GM18498 (cell line): ENCODE results near the gene ZNF850.
"Not testable (repeated sequence)": the region's sequence is repeated elsewhere in the genome, so short reads cannot be mapped to it uniquely, and the experiment has no call there.

Experiments
- ATAC-seq: cut with Tn5 transposase; IDR thresholded peaks from one replicate; pipeline ENCODE4 v1.9.1; 2021; ENCODE audit warnings: mild to moderate bottlenecking, moderate library complexity; ENCODE audit not compliant: unreplicated experiment

The ZNF850 gene

DNA sequence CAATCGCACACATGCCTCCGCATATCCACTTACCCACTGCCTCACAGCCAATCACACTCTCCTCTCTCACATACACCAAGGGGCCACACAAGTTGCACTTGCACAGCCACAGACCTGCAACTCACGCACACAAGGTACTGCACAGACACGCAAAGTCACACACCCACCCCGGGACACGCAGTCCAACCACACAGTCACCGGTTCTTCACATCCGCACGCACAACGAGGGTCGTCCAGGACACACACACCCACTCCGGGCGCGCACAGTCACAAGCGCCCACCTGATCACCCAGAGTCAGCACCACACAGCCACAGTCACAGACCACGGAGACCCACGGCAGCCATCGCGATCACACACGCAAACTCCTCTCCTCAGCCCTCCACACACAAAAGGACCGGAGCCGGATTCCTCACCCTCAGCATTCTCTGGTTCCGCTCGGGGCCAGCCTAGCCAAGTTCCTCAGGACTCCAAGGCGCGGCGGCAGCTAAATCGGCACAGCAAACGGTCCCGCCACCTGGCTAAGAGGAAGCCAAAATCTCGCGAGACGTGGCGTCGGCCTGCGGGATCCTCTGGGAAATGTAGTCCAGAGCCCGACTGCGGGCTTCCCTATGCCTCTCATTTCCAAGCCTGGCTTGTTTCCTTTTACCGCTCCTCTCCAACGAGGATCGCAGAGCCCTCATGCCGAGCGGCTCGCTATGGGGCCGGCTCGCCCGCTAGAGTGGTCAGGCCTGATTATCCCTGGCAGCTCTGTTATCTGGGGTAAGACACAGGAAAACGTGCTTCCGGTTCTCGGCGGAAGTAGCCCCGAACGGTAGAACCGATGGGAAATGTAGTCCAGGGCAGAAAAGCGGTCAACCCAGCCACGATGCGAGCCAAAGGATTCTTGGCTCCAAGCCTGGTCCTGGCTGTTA is at the start of gene ZNF850:
ZNF850 (minus strand) TSS at position 497 of the 912 bp plus-strand sequence. CDS start 10,201 bp downstream, outside the sequence.
- ATAC-seq, result peak; percentile 95

GRCh38 chr19:36821758-36822157 is 49.2 kb upstream of the ZNF850 start:
- no peak for ATAC-seq

- ATAC-seq, result no peak
Observed at GRCh38 chr19:36819130-36819630, 46.6 kb upstream of the ZNF850 start.

DNA sequence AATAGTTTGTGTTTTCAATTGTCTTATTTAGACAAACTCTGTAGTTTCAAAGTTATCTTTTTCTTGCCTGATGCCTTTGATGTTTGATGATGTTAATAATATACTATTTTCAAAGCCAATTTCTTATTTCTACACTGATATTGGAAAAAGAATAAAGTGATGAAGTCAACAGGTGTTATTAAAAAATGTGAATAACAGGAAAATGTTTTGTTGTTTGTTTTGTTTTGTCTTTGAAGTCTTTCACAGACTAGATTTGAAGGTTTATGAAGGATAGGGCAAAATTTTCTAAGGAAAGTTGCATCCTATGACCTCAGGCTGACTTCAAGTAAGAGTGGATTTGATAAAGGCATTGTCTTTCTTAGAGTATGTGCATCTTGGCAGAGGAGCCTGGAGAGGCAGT is 34.4 kb upstream of the ZNF850 start:
- ATAC-seq, result no peak

DNA sequence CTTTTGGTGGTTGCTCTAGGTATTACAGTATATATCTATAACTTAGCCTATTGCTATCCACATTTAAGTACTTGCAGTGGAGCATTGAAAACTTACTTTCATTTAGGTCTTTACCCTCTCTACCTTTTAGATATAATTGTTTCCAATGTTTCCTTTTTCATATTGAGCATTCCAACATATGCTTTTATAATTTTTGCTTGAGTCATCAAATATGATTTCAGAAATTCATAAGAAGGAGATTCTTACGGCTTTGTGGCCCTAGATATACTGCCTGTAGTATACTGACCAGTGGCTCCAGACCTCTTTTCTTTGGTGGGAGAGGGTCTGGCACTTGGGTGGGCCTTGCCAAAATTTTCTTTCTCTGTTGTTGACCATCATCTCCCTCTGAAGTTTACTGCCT is 32.8 kb upstream of the ZNF850 start:
- no peak for ATAC-seq

GRCh38 chr19:36797786-36798108 is 25.1 kb upstream of the ZNF850 start:
- no peak for ATAC-seq

DNA sequence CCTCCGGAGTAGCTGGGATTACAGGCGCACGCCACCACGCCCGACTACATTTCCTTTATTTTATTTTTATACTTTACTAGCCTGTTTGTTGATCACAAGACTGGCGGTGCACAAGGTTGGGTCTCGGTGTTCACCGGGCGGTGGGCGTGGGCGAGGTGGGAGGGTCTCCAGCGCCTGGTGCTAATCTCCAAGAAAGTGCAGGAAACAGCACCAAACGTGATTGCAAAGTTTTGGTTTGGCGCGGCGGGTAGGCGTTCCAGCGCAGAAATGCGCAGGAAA is 24.0 kb upstream of the ZNF850 start:
- no peak for ATAC-seq

DNA sequence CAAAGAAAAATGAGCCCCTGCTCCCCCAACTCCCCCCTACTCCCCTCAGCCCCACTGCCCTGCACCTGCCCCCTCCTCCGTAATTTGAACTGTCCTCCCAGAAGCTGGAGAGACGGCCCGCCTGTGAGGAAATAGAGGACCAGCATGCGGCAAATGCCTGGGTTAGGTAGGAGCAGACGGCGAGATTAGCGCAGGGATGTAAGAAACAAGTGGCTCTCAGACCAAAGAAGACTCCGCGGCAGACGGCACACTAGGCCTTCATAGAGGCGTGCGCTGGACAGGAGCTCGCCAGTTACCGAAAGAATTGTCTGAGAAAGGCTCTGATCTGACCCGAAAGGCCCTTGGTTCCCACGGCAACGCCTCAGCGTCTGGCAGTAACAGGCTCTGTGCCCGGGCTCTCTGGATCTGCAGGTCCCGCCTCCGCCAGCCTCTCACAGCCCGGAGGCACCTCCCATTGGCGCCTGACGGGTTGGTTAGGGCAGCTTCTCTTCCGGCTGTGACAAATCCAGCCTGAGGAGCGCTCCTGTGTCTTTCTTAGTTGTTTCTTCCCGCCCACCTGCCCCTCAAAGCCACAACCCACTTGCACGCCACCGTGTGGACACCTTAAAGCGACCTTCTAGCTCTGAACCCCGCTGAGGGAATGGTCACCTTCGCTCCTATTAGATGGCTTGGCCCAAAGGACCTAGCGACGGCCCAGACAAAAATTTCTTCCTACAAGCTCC is 19.0 kb upstream of the ZNF850 start:
- ATAC-seq, result not testable (repeated sequence)

- no peak for ATAC-seq
Observed at GRCh38 chr19:36775768-36776167, 3.2 kb upstream of the ZNF850 start.

DNA sequence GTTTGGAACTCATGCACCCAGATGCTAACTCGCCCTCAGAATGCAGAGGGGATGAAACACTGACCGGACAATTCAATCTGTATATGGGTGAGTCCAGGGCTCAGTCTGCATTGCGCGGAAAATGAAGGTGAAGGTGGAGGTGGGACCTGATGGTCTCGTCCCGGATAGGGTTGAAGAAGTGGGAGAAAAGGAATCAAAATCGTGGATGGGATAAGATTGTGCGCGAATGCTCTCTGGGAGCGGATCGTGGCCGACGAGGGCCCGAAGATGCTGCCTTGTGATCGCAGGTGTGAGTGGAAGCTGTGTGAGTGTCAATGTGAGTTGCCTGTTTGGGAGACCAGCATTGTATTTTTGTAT is 594 bp upstream of the ZNF850 start:
- ATAC-seq, result peak; percentile 10

DNA sequence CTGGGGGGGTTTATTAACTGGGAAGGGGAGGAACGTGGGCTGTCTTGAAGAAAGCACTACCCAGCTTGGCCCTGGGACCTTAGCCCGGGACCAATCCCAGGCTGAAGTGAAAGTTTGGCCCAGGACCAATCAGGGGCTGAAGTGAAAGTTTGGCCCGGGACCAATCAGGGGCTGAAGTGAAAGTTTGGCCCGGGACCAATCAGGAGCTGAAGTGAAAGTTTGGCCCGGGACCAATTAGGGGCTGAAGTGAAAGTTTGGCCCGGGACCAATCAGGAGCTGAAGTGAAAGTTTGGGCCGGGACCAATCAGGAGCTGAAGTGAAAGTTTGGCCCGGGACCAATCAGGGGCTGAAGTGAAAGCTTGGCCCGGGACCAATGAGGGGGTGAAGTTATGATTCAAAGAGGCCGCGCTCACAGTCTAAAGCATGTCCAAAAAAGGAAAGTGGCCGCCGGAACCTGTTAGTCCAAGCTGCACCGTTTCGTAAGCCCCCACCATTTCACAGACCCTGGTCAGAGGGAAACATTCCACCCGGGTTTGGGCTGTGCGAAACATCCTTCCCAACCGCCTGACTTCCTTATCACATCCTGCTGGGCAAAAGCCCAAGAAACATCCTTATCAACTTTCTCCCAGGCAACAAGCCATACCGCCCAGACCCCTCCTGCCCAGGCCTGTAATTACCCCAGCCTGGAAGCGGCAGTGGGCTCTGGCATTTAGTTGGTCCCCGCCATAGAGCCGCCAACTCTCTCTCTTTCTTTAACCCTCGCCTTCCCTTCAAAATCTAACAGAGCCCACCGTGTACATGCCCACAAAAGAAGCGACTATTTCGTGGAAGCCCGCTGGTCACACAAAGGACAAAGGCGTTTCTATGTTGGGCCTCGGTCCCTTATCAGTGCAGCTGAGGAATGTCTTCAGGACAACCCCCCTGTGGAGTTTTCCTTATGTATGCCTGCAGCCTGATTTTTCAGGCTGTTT is 1.1 kb downstream of the ZNF850 start:
- ATAC-seq, result no peak

DNA sequence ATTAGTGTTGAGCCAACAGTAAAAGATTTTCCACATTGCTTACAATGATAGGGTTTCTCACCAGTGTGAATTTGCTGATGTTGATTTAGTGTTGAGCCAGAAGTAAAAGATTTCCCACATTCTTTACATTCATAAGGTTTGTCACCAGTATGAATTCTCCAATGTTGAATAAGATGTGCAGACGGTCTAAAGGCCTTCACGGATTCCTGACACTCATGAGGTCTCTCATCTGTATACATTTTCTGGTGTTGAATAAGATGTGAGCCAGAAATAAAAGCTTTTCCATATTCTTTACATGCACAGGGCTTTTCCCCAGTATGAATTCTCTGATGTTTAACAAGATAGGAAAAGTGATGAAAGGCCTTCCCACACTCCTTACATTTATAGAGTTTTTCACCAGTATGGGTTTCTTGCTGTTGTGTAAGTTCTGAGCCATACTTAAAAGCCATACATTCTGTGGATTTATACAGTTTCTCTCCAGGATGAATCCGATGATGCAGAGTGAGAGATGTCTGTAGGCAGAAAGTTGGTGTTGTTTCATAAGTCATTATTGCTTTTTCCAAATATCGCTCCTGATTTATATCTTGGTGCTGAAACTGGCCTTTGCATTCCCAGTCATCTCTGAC is 22.4 kb downstream of the ZNF850 start:
- ATAC-seq, result no peak

DNA sequence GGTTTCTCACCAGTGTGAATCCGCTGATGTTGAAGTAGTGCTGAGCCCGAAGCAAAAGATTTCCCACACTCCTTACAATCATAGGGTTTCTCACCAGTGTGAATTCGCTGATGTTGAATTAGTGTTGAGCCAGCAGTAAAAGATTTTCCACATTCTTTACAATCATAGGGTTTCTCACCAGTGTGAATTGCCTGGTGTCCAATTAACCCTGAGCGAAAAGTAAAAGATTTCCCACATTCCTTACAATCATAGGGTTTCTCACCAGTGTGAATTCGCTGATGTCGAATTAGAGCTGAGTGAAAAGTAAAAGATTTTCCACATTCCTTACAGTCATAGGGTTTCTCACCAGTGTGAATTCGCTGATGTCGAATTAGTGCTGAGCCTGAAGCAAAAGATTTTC is 23.0 kb downstream of the ZNF850 start:
- not testable (repeated sequence) for ATAC-seq

DNA sequence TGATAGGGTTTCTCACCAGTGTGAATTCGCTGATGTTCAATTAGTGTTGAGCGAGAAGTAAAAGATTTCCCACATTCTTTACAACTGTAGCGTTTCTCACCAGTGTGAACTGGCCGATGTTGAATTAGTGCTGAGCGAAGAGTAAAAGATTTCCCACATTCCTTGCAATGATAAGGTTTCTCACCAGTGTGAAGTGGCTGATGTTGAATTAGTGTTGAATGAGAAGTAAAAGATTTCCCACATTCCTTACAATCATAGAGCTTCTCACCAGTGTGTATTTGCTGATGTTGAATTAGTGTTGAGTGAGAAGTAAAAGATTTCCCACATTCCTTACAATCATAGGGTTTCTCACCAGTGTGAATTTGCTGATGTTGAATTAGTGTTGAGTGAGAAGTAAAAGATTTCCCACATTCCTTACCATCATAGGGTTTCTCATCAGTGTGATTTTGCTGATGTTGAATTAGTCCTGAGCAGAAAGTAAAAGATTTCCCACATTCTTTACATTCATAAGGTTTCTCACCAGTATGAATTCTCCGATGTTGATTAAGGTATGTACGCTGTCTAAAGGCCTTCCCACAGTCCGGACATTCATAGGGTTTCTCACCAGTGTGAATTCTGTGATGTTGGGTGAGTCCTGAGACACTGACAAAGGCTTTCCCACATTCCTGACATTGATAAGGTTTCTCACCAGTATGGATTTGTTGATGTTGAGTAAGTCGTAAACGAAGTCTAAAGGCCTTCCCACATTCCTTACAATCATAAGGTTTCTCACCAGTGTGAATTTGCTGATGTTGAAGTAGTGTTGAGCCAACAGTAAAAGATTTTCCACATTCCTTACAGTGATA is 24.0 kb downstream of the ZNF850 start:
- no peak for ATAC-seq

DNA sequence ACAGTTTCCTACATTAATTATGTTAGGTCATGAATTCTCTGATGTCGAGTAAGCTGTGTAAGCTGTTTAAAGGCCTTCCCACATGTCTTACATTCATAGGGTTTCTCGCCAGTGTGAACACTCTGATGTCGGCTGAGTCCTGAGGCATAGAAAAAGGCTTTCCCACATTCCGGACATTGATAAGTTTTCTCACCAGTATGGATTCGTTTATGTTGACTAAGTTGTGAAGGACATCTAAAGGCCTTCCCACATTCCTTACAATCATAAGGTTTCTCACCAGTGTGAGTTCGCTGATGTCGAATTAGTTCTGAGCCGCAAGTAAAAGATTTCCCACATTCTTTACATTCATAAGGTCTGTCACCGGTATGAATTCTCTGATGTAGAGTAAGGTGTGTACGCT is 24.9 kb downstream of the ZNF850 start:
- ATAC-seq, result no peak

DNA sequence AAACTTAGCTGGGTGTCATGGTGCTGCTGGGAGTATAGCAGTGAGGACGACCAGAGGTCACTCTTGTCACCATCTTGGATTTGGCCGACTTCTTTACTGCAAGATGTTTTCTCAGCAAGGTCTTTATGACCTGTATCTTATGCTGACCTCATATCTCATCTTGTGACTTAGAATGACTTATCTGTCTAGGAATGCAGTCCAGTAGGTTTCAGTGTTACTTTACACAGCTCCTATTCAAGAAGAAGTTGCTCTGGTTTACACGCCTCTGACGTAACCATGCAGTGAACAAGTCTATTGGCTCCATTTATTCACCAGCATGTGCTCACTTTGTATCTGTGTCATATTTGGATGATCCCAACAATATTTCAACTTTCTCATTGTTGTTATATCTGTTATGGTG is 26.7 kb downstream of the ZNF850 start:
- no peak for ATAC-seq

DNA sequence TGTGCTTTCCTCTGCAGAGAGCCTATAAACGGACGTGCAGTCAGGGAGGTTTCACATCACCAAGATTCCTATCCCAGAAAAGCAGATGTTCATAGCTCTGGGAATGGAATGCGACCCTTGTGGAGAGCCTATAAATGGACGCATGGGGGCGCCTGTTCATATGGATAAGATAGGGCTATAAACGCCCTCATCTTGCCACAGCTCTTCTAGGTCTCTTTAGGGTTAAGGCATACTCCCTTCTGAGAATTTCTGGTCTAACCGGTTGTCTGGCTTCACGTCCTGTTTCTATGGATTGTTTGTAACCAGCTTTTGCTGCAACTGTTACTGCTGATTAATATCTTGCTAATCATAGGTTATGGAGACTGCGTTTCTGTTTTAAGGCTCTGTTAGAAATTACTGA is 36.4 kb downstream of the ZNF850 start:
- not testable (repeated sequence) for ATAC-seq

- no peak for ATAC-seq
Observed at GRCh38 chr19:36719687-36720556, 52.7 kb downstream of the ZNF850 start.

- no peak for ATAC-seq
Observed at GRCh38 chr19:36709423-36709822, 63.2 kb downstream of the ZNF850 start.
